ENCODE results near the gene NQO1.
A peak's percentile ranks its signal among the peaks of the same experiment; 100 is the strongest.
"Not testable (repeated sequence)": the region's sequence is repeated elsewhere in the genome, so short reads cannot be mapped to it uniquely, and the experiment has no call there.

DNA sequence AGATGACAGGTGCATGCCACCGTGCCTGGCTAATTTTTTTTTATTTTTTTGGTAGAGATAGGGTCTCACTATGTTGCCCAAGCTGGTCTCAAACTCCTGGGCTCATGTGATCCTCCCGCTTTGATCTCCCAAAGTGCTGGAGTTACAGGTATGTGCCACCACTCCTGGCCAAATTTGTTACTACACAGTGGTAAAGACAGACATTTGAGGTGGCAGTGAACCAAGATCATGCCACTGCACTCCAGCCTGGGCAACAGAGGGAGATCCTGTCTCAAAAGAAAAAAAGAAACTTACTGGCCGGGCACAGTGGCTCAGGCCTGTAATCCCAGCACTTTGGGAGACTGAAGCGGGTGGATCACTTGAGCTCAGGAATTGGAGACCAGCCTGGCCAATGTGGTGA lies 2.7 kb upstream of the NQO1 start:
- TF ChIP-seq, protein P1, sequence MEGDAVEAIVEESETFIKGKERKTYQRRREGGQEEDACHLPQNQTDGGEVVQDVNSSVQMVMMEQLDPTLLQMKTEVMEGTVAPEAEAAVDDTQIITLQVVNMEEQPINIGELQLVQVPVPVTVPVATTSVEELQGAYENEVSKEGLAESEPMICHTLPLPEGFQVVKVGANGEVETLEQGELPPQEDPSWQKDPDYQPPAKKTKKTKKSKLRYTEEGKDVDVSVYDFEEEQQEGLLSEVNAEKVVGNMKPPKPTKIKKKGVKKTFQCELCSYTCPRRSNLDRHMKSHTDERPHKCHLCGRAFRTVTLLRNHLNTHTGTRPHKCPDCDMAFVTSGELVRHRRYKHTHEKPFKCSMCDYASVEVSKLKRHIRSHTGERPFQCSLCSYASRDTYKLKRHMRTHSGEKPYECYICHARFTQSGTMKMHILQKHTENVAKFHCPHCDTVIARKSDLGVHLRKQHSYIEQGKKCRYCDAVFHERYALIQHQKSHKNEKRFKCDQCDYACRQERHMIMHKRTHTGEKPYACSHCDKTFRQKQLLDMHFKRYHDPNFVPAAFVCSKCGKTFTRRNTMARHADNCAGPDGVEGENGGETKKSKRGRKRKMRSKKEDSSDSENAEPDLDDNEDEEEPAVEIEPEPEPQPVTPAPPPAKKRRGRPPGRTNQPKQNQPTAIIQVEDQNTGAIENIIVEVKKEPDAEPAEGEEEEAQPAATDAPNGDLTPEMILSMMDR (tag by site-specific recombination; IDR thresholded peaks at IDR 0.05), result 0 out of 2 replicates have a peak, but pooled peaks have one; percentile 6
- not testable (repeated sequence) for TF ChIP-seq ZNF155 (tag by site-specific recombination; IDR thresholded peaks at IDR 0.05); PRDM10 (tag by site-specific recombination; IDR thresholded peaks at IDR 0.05); ZBTB7A (tag by site-specific recombination; IDR thresholded peaks at IDR 0.05; ENCODE audit: low read depth); ZNF24 (tag by site-specific recombination; IDR thresholded peaks at IDR 0.05); KLF8 (tag by site-specific recombination; IDR thresholded peaks at IDR 0.05); ZNF48 (tag by site-specific recombination; IDR thresholded peaks at IDR 0.05); ZNF416 (tag by site-specific recombination; IDR thresholded peaks at IDR 0.05); ZNF311 (tag by site-specific recombination; IDR thresholded peaks at IDR 0.05; ENCODE audit: borderline replicate concordance); FEZF1 (tag by site-specific recombination; IDR thresholded peaks at IDR 0.05); ZNF274 (IDR thresholded peaks at IDR 0.05; ENCODE audit: low read length); ZNF274 (tag by site-specific recombination; IDR thresholded peaks at IDR 0.05; ENCODE audit: borderline replicate concordance); ZNF629 (tag by site-specific recombination; IDR thresholded peaks at IDR 0.05)
- TF ChIP-seq, protein P2, sequence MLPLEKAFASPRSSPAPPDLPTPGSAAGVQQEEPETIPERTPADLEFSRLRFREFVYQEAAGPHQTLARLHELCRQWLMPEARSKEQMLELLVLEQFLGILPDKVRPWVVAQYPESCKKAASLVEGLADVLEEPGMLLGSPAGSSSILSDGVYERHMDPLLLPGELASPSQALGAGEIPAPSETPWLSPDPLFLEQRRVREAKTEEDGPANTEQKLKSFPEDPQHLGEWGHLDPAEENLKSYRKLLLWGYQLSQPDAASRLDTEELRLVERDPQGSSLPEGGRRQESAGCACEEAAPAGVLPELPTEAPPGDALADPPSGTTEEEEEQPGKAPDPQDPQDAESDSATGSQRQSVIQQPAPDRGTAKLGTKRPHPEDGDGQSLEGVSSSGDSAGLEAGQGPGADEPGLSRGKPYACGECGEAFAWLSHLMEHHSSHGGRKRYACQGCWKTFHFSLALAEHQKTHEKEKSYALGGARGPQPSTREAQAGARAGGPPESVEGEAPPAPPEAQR (tag by site-specific recombination; IDR thresholded peaks at IDR 0.05), result not testable (repeated sequence)

All from HEK293 (cell line).